HepG2 (cell line): ENCODE data around the gene CKAP5. TPM values are rescaled to one million over a fixed set of nuclear protein-coding genes. Genes with fewer than 3 reads are reported as not detected.

Experiments
- ATAC-seq: fragments of 200-7000 bp; cut with Tn5 transposase; 3 replicates; pipeline ENCODE4 v1.9.1; 2020; ENCODE audit warnings: mild to moderate bottlenecking, moderate library complexity
- BruUV-seq: library from RNA; stranded (reverse); fragments of 400-500 nt; replicated peaks from 2 replicates; lab custom pipeline; 2021; lab: Mats Ljungman, UMichigan
- CTCF ChIA-PET: fragments of 300-600 bp; formaldehyde crosslinking; extraction: SDS; loops from one replicate; lab custom pipeline; 2021; ENCODE audit warnings: low total read pairs, inconsistent platforms, low intra/inter-chr PET ratio; lab: Yijun Ruan, JAX
- POLR2A ChIA-PET: fragments of 350-600 bp; sonication (Branson Sonifier 250); formaldehyde crosslinking; loops from one replicate; lab custom pipeline; 2020; ENCODE audit warnings: antibody characterized with exemption, inconsistent platforms; lab: Yijun Ruan, JAX
- DNase-seq: peaks from one replicate; pipeline ENCODE4 v3.0.0-alpha.2; 2015; ENCODE audit warnings: low spot score
- FAIRE-seq: peaks from 3 replicates; lab custom pipeline; 2011; peaks lifted over from hg19 to GRCh38; lab: Jason Lieb, UNC
- H2AFZ ChIP-seq: one replicate; pipeline ENCODE4 v1.6.1; 2011; ENCODE audit warnings: low read length, inconsistent platforms
- H3K27ac ChIP-seq: fragments of 300-600 bp; 3 replicates; pipeline ENCODE4 v1.8.0; 2011; ENCODE audit warnings: mixed run types, mild to moderate bottlenecking, mixed read lengths, low read length, inconsistent platforms; ENCODE audit not compliant: insufficient read depth; ENCODE audit errors: extremely low read length
- H3K27me3 ChIP-seq, 2 experiments: fragments of 200-600 bp in 1 of 2; 2 replicates in 1 of 2; 3 replicates in 1 of 2; pipeline versions ENCODE4 v1.6.0 to v1.8.0; 2011; ENCODE audit warnings: low read length in 2 of 2, mild to moderate bottlenecking in 2 of 2, moderate library complexity in 2 of 2, inconsistent platforms in 1 of 2; ENCODE audit not compliant: insufficient read depth in 2 of 2, control insufficient read depth in 1 of 2
- H3K36me3 ChIP-seq, 2 experiments: fragments of 200-600 bp in 1 of 2; replicated peaks in 1 of 2; 2 replicates in 1 of 2; 3 replicates in 1 of 2; pipeline versions ENCODE4 v1.5.1 to v1.8.0; 2011; ENCODE audit warnings: low read length in 2 of 2, inconsistent platforms in 1 of 2; ENCODE audit not compliant: insufficient read depth in 2 of 2, control insufficient read depth in 1 of 2
- H3K4me1 ChIP-seq: 2 replicates; pipeline ENCODE4 v1.5.1; 2012; ENCODE audit warnings: low read length, inconsistent platforms; ENCODE audit not compliant: insufficient read depth
- H3K4me2 ChIP-seq: 2 replicates; pipeline ENCODE4 v1.6.0; 2011; ENCODE audit warnings: low read depth, low read length, inconsistent platforms
- H3K4me3 ChIP-seq, 3 experiments: fragments of 200-600 bp in 1 of 3; sonication (generic), shearing (Covaris generic) in 1 of 3; replicated peaks in 1 of 3; 2 replicates each; pipeline ENCODE4 v1.5.1; 2011 to 2016; ENCODE audit warnings: low read length in 3 of 3, inconsistent platforms in 2 of 3, low read depth in 2 of 3, mild to moderate bottlenecking in 2 of 3, control low read depth in 1 of 3, mixed read lengths in 1 of 3; ENCODE audit not compliant: insufficient read depth in 1 of 3
- H3K79me2 ChIP-seq: one replicate; pipeline ENCODE4 v1.6.1; 2011; ENCODE audit warnings: low read length, inconsistent platforms; ENCODE audit not compliant: insufficient read depth
- H3K9ac ChIP-seq: 2 replicates; pipeline ENCODE4 v1.6.0; 2011; ENCODE audit warnings: mild to moderate bottlenecking, low read depth, low read length, inconsistent platforms; ENCODE audit not compliant: insufficient read depth
- H3K9me3 ChIP-seq: 2 replicates; pipeline ENCODE4 v1.5.1; 2012; ENCODE audit warnings: mild to moderate bottlenecking, low read length
- H4K20me1 ChIP-seq: 2 replicates; pipeline ENCODE4 v1.6.0; 2011; ENCODE audit warnings: inconsistent platforms, mild to moderate bottlenecking, low read length, moderate library complexity; ENCODE audit not compliant: insufficient read depth
- ZNF615 ChIP-seq: sonication (generic); formaldehyde crosslinking; IDR thresholded peaks from 2 replicates; pipeline ENCODE4 v1.5.0; 2020; ENCODE audit warnings: mild to moderate bottlenecking, missing genetic modification reagents, borderline replicate concordance
- ZNF841 ChIP-seq: sonication (generic); formaldehyde crosslinking; IDR thresholded peaks from 2 replicates; pipeline ENCODE4 v1.8.1; 2023; ENCODE audit warnings: missing genetic modification reagents, borderline replicate concordance
- WGBS: methylation state at CpG from one replicate; pipeline ENCODE4 v1.1.6; 2017; ENCODE audit warnings: low lambda C conversion rate; 5-methylcytosine and 5-hydroxymethylcytosine counted together
- in situ Hi-C: cut with HindIII; loops from 2 replicates; pipeline ENCODE4 v1.10.0; 2017; ENCODE audit warnings: low pct_unique_long_range_greater_than_20kb; ENCODE audit not compliant: extremely low pct_ligation_motif_present
- intact Hi-C: fragments of 100-400 bp; cut with micrococcal nuclease; formaldehyde crosslinking; loops from one replicate; pipeline ENCODE4 v1.10.0; 2022; ENCODE audit not compliant: unreplicated experiment
- polyA plus RNA-seq, 8 experiments: library from polyadenylated mRNA; depleted of rRNA in 3 of 8; stranded (reverse) in 7 of 8; unstranded in 1 of 8; fragments of >200 nt; fragmentation: Illumina TruSeq in 4 of 8; extraction: Trizol in 4 of 8; gene quantifications; 2 replicates each; pipeline versions ENCODE4 v1.2.1 to v1.2.3, GENCODE V29; 2011 to 2016; ENCODE audit warnings: low read depth in 4 of 8, missing spikeins in 1 of 8, mixed read lengths in 1 of 8; ENCODE audit not compliant: insufficient read depth in 1 of 8
- total RNA-seq, 5 experiments: library from RNA; depleted of rRNA; stranded (reverse); fragments of >200 nt; fragmentation: Illumina TruSeq; extraction: Trizol; gene quantifications; 2 replicates each; pipeline ENCODE4 v1.2.3, GENCODE V29; 2016; ENCODE audit warnings: low read depth in 1 of 5
- TF ChIP-seq, protein P1 (sequence below): IDR thresholded peaks from 2 replicates; pipeline ENCODE4 v1.6.1; 2016; ENCODE audit warnings: missing compliant biosample characterization, missing genetic modification reagents, borderline replicate concordance
- TF ChIP-seq, protein P2 (sequence below): sonication (generic); formaldehyde crosslinking; IDR thresholded peaks from 2 replicates; pipeline ENCODE4 v1.4.0; 2020; ENCODE audit warnings: missing genetic modification reagents, borderline replicate concordance
- TF ChIP-seq, protein P3 (sequence below): sonication (generic); formaldehyde crosslinking; IDR thresholded peaks from 2 replicates; pipeline ENCODE4 v1.5.1; 2020; ENCODE audit warnings: mild to moderate bottlenecking, missing genetic modification reagents, borderline replicate concordance
- TF ChIP-seq, protein P4 (sequence below): sonication (generic); formaldehyde crosslinking; IDR thresholded peaks from 2 replicates; pipeline ENCODE4 v1.4.0; 2020; ENCODE audit warnings: missing genetic modification reagents, mild to moderate bottlenecking, borderline replicate concordance

The CKAP5 gene
- total and polyA plus RNA-seq, 2 of the 13 experiments (the other 11 are each of a cell fraction or from before 2014, with no cell fraction given): 79.2 to 103 TPM

DNA sequence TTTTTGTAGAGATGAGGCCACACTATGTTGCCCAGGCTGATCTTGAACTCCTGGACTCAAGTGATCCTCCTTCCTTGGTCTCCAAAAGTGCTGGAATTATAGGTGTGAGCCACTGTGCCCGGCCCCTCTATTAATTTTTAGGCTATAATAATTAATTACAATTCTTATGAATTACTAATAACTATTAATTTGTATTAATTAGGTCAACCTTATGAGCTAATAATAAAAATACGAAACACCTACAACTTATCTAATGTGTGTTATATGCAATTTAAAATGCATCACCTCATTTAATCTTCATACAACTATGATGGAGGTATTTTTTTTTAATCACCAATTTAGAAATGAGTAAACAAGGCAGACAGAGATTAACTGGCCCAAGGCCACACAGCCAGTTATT lies 46.0 kb upstream of the CKAP5 start:
- H3K36me3 ChIP-seq: peaks cover 18 to 47% of the 10 kb centered on the region in 2 experiments
- TF ChIP-seq, protein P1, sequence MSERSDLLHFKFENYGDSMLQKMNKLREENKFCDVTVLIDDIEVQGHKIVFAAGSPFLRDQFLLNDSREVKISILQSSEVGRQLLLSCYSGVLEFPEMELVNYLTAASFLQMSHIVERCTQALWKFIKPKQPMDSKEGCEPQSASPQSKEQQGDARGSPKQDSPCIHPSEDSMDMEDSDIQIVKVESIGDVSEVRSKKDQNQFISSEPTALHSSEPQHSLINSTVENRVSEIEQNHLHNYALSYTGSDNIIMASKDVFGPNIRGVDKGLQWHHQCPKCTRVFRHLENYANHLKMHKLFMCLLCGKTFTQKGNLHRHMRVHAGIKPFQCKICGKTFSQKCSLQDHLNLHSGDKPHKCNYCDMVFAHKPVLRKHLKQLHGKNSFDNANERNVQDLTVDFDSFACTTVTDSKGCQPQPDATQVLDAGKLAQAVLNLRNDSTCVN (CRISPR knock-in tag): no peak
- no peak for TF ChIP-seq ZNF615
- TF ChIP-seq, protein P2, sequence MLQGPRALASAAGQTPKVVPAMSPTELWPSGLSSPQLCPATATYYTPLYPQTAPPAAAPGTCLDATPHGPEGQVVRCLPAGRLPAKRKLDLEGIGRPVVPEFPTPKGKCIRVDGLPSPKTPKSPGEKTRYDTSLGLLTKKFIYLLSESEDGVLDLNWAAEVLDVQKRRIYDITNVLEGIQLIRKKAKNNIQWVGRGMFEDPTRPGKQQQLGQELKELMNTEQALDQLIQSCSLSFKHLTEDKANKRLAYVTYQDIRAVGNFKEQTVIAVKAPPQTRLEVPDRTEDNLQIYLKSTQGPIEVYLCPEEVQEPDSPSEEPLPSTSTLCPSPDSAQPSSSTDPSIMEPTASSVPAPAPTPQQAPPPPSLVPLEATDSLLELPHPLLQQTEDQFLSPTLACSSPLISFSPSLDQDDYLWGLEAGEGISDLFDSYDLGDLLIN (CRISPR knock-in tag): no peak
- H3K9ac ChIP-seq: no peak overlapping the region
- H3K9me3 ChIP-seq: no peaks in the 10 kb centered on the region
- no peaks in the 10 kb centered on the region for H3K4me1 ChIP-seq
- ATAC-seq (no peak), FAIRE-seq (no peak), DNase-seq (no peak)
- no peaks in the 10 kb centered on the region for H3K79me2 ChIP-seq
- H3K27me3 ChIP-seq: no peaks in the 10 kb centered on the region
- H3K4me3 ChIP-seq: no peak overlapping the region
- in situ Hi-C loops: no loop called here
- H3K27ac ChIP-seq: no peak overlapping the region
- no peak overlapping the region for H3K4me2 ChIP-seq
- H2AFZ ChIP-seq: no peak overlapping the region
- WGBS: 99% methylated on average over 2 of the region's 2 CpGs
- ChIA-PET CTCF (interaction anchor here (1.0 kb wide), 1 partner anchor 261 kb away, joined by 3 read pairs; no protein-coding TSS in a partner anchor), POLR2A (no interaction called here)
- H4K20me1 ChIP-seq: no peaks in the 10 kb centered on the region
- no TSS peak for BruUV-seq
- intact Hi-C loops: no loop called here

DNA sequence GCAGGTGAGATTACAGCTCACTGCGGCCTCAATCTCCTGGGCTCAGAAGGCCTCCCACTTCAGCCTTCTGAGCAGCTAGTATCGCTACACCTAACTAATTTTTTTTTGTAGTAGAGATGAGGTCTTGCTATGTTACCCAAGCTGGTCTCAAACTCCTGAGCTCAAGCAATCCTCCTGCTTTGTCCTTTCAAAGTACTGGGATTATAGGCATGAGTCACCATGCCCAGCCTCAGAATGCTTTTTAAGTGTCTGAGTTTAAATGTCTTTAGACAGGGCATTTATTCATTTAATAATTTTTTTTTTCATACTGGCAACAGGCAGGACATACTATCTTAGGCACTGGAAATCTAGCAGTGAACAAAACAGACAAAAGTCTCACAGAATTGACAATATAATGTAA lies 44.6 kb upstream of the CKAP5 start:
- DNase-seq: no peak
- Histone ChIP-seq H2AFZ (no peak overlapping the region), H3K4me1 (no peaks in the 10 kb centered on the region), H3K27ac (no peak overlapping the region), H3K4me2 (no peak overlapping the region), H3K79me2 (no peaks in the 10 kb centered on the region), H4K20me1 (no peaks in the 10 kb centered on the region), H3K9ac (no peak overlapping the region), H3K4me3 (no peak overlapping the region), H3K27me3 (no peaks in the 10 kb centered on the region), H3K9me3 (no peaks in the 10 kb centered on the region), H3K36me3 (peaks cover 15 to 50% of the 10 kb centered on the region in 2 experiments)
- intact Hi-C loops: no loop called here
- CTCF ChIA-PET: interaction anchor here (2.5 to 3.4 kb wide), 2 partner anchors 262 to 271 kb away, joined by 52 to 57 read pairs; no protein-coding TSS in a partner anchor
- POLR2A ChIA-PET: no interaction called here
- WGBS: 97% methylated on average over 2 of the region's 2 CpGs
- no TSS peak for BruUV-seq
- no peak for ATAC-seq
- in situ Hi-C loops: no loop called here
- FAIRE-seq: no peak
- TF ChIP-seq, protein P3, sequence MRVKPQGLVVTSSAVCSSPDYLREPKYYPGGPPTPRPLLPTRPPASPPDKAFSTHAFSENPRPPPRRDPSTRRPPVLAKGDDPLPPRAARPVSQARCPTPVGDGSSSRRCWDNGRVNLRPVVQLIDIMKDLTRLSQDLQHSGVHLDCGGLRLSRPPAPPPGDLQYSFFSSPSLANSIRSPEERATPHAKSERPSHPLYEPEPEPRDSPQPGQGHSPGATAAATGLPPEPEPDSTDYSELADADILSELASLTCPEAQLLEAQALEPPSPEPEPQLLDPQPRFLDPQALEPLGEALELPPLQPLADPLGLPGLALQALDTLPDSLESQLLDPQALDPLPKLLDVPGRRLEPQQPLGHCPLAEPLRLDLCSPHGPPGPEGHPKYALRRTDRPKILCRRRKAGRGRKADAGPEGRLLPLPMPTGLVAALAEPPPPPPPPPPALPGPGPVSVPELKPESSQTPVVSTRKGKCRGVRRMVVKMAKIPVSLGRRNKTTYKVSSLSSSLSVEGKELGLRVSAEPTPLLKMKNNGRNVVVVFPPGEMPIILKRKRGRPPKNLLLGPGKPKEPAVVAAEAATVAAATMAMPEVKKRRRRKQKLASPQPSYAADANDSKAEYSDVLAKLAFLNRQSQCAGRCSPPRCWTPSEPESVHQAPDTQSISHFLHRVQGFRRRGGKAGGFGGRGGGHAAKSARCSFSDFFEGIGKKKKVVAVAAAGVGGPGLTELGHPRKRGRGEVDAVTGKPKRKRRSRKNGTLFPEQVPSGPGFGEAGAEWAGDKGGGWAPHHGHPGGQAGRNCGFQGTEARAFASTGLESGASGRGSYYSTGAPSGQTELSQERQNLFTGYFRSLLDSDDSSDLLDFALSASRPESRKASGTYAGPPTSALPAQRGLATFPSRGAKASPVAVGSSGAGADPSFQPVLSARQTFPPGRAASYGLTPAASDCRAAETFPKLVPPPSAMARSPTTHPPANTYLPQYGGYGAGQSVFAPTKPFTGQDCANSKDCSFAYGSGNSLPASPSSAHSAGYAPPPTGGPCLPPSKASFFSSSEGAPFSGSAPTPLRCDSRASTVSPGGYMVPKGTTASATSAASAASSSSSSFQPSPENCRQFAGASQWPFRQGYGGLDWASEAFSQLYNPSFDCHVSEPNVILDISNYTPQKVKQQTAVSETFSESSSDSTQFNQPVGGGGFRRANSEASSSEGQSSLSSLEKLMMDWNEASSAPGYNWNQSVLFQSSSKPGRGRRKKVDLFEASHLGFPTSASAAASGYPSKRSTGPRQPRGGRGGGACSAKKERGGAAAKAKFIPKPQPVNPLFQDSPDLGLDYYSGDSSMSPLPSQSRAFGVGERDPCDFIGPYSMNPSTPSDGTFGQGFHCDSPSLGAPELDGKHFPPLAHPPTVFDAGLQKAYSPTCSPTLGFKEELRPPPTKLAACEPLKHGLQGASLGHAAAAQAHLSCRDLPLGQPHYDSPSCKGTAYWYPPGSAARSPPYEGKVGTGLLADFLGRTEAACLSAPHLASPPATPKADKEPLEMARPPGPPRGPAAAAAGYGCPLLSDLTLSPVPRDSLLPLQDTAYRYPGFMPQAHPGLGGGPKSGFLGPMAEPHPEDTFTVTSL (CRISPR knock-in tag): no peak
- TF ChIP-seq ZNF841 (CRISPR knock-in tag): no peak
- TF ChIP-seq, protein P4, sequence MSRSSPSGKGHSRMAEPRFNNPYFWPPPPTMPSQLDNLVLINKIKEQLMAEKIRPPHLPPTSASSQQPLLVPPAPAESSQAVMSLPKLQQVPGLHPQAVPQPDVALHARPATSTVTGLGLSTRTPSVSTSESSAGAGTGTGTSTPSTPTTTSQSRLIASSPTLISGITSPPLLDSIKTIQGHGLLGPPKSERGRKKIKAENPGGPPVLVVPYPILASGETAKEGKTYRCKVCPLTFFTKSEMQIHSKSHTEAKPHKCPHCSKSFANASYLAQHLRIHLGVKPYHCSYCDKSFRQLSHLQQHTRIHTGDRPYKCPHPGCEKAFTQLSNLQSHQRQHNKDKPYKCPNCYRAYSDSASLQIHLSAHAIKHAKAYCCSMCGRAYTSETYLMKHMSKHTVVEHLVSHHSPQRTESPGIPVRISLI (CRISPR knock-in tag): no peak
